ENCODE results near the gene MANSC1.

MANSC1 gene

DNA sequence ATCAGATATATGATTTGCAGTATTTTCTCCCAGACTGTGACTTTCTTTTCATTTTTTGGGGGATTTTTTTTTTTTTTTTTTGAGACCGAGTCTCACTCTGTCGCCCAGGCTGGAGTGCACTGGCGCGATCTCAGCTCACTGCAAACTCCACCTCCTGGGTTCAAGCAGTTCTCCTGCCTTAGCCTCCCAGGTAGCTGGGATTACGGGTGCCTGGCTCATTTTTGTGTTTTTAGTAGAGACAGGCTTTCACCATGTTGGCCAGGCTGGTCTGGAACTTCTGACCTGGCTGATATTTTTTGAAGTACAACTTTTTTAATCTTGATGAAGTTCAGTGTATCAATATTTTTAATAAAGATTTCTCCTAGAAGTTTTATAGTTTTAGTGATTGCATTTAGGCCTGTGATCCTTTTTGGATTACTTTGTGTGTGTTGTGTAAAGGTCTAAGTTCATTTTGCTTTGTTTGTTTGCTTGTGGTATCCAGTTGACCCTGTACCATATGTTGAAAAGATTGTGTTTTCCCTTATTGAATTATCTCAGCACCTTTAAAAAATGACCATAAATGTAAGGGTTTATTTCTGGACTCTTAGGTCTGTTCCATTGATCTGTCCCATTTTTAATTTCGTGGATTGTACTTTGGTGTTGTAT lies 31.0 kb upstream of the MANSC1 start:
- Histone ChIP-seq H3K27ac (ENCODE audit: low read depth, low read length) (no peak overlapping the region), H3K4me3 (ENCODE audit: low read depth, low read length) (no peak overlapping the region), H3K36me3 (ENCODE audit: insufficient read depth, low read length) (no peaks in the 10 kb centered on the region), H3K27me3 (ENCODE audit: insufficient read depth, low read length) (no peaks in the 10 kb centered on the region), H2AFZ (ENCODE audit: low read length, unreplicated experiment) (no peak overlapping the region), H3K79me2 (ENCODE audit: control insufficient read depth, insufficient read depth, low read length, unreplicated experiment) (no peaks in the 10 kb centered on the region), H3K4me1 (ENCODE audit: control insufficient read depth, insufficient read depth, low read length, unreplicated experiment) (no peaks in the 10 kb centered on the region)

GRCh38 chr12:12379831-12380730 lies 30.0 kb upstream of the MANSC1 start:
- Histone ChIP-seq H3K4me1 (ENCODE audit: control insufficient read depth, insufficient read depth, low read length, unreplicated experiment) (no peaks in the 10 kb centered on the region), H3K4me3 (ENCODE audit: low read depth, low read length) (no peak overlapping the region), H2AFZ (ENCODE audit: low read length, unreplicated experiment) (no peak overlapping the region), H3K79me2 (ENCODE audit: control insufficient read depth, insufficient read depth, low read length, unreplicated experiment) (no peaks in the 10 kb centered on the region), H3K27me3 (ENCODE audit: insufficient read depth, low read length) (no peaks in the 10 kb centered on the region), H3K27ac (ENCODE audit: low read depth, low read length) (no peak overlapping the region), H3K36me3 (ENCODE audit: insufficient read depth, low read length) (no peaks in the 10 kb centered on the region)

DNA sequence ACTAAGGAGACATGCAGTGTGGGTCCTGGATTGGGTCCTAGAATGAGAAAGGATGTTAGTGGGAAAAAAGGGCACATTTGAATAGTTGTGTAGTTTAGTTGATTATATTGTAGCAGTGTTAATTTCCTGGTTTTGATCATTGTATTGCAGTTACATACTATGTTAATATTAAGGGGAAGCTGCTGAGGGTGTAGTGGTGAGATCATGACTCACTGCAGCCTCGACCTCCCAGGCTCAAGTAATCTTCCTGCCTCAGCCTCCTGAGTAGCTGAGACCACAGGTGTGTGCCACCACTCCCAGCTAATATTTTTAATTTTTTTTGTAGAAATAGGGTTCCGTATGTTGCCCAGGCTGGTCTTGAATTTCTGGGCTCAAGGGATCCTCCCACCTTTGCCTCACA lies 28.6 kb upstream of the MANSC1 start:
- no peaks in the 10 kb centered on the region for H3K4me1 ChIP-seq (ENCODE audit: control insufficient read depth, insufficient read depth, low read length, unreplicated experiment)
- no peaks in the 10 kb centered on the region for H3K79me2 ChIP-seq (ENCODE audit: control insufficient read depth, insufficient read depth, low read length, unreplicated experiment)
- no peak overlapping the region for H2AFZ ChIP-seq (ENCODE audit: low read length, unreplicated experiment)
- no peak overlapping the region for H3K4me3 ChIP-seq (ENCODE audit: low read depth, low read length)
- H3K27ac ChIP-seq (ENCODE audit: low read depth, low read length): no peak overlapping the region
- H3K27me3 ChIP-seq (ENCODE audit: insufficient read depth, low read length): no peaks in the 10 kb centered on the region
- H3K36me3 ChIP-seq (ENCODE audit: insufficient read depth, low read length): no peaks in the 10 kb centered on the region

- no peaks in the 10 kb centered on the region for H3K79me2 ChIP-seq (ENCODE audit: control insufficient read depth, insufficient read depth, low read length, unreplicated experiment)
- no peaks in the 10 kb centered on the region for H3K36me3 ChIP-seq (ENCODE audit: insufficient read depth, low read length)
- no peaks in the 10 kb centered on the region for H3K4me1 ChIP-seq (ENCODE audit: control insufficient read depth, insufficient read depth, low read length, unreplicated experiment)
- no peak overlapping the region for H2AFZ ChIP-seq (ENCODE audit: low read length, unreplicated experiment)
- no peak overlapping the region for H3K4me3 ChIP-seq (ENCODE audit: low read depth, low read length)
- H3K27me3 ChIP-seq (ENCODE audit: insufficient read depth, low read length): no peaks in the 10 kb centered on the region
- no peak overlapping the region for H3K27ac ChIP-seq (ENCODE audit: low read depth, low read length)
Observed at GRCh38 chr12:12376646-12377448, 26.8 kb upstream of the MANSC1 start.

DNA sequence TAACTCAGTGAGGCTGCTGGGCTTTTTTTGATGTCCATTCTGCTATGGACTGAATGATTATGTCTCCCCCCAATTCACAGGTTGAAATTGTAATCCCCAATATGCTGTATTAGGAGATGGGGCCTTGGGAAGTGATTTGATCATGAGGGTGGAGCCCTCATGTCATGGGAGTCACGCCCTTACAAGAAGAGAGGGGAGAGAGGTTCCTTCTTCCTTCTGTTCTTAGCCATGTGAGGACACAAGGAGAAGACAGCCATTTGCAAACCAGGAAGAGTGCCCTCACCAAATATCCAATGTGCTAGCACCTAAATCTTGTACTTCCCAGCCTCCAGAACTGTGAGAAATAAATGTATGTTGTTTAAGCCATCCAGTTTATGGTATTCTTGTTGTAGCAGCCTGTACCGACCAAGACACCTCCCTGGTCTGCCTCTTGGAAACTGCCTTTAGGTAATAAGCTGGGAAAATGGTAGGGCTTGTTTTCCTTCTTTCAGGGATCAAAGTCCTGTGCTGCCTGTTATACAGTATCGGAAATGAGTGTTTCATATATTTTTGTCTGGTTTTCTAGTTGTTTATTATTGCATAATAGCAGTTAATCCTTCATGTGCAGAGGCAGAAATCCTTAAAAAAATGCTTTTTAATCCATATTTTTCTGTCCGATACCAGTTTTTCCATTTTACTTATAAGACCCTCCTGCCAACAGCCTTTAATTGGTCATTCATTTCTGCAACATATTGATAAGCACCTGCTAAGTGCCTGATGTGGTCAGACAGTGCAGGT lies 23.1 kb upstream of the MANSC1 start:
- no peak overlapping the region for H2AFZ ChIP-seq (ENCODE audit: low read length, unreplicated experiment)
- no peaks in the 10 kb centered on the region for H3K4me1 ChIP-seq (ENCODE audit: control insufficient read depth, insufficient read depth, low read length, unreplicated experiment)
- H3K79me2 ChIP-seq (ENCODE audit: control insufficient read depth, insufficient read depth, low read length, unreplicated experiment): no peaks in the 10 kb centered on the region
- no peaks in the 10 kb centered on the region for H3K27me3 ChIP-seq (ENCODE audit: insufficient read depth, low read length)
- no peak overlapping the region for H3K4me3 ChIP-seq (ENCODE audit: low read depth, low read length)
- no peak overlapping the region for H3K27ac ChIP-seq (ENCODE audit: low read depth, low read length)
- H3K36me3 ChIP-seq (ENCODE audit: insufficient read depth, low read length): no peaks in the 10 kb centered on the region

DNA sequence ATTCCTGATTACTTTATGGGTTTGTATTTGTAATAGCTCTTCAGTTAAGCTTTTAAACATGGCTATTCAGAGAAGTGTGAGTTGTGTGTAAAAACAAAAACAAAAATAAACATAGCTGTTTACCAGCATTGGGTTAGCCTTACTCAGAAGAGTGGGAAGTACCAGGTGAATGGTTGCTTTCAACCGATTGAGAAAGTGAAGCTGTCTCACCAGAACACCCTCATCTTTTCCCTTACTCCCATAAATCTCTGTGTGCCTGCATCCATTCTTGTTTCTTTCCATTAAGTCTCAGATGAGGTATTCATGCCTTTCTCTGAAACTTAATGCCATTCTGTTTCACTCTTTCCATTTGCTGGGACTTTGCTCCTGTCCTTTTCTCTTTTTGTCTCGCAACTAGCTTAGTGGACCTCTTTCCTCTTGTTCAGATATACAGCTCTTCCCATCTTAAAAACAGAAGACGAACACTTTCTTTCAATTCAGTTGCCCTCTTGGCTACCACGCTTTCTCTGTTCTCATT lies 17.5 kb upstream of the MANSC1 start:
- no peaks in the 10 kb centered on the region for H3K27me3 ChIP-seq (ENCODE audit: insufficient read depth, low read length)
- H3K36me3 ChIP-seq (ENCODE audit: insufficient read depth, low read length): 0 out of 2 replicates have a peak, but pooled peaks cover 3% of the 10 kb centered on the region
- no peak overlapping the region for H3K27ac ChIP-seq (ENCODE audit: low read depth, low read length)
- H3K4me1 ChIP-seq (ENCODE audit: control insufficient read depth, insufficient read depth, low read length, unreplicated experiment): no peaks in the 10 kb centered on the region
- no peak overlapping the region for H2AFZ ChIP-seq (ENCODE audit: low read length, unreplicated experiment)
- H3K4me3 ChIP-seq (ENCODE audit: low read depth, low read length): no peak overlapping the region
- no peaks in the 10 kb centered on the region for H3K79me2 ChIP-seq (ENCODE audit: control insufficient read depth, insufficient read depth, low read length, unreplicated experiment)

DNA sequence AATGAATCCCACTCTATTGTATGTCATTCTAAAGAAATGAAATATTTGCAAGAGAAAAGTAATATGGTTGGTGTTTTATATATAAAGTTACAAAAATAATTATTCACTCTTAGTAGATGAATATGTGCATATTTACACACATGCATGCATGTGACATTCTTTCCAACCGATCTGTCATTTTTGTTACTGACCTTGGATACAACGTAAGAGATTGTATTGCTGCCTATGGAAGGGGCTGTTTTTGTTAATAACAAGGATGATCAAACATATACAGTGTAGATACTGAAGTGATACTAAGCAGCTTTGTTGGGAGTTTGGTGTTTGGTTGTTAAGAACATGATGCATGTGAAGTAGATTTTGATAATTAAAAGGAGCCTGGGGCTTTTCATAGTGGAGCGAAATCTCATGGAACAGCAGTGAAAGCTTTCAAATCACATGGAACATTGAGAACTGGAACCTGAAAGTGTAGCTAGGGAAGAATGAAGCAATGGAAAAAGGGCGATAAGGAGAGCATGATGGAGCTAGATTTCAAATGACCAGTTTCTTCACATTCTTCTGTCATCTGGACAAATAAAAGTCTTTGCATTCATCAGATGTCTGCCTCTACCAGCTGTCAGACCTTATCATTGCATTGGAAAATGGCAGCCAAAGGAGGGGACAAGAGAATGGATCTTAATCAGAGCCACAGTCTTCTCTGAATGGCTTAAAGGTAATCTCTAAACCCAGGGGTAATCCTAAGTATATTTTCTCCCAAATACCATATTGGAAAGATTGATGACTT lies 16.8 kb upstream of the MANSC1 start:
- Histone ChIP-seq H3K79me2 (ENCODE audit: control insufficient read depth, insufficient read depth, low read length, unreplicated experiment) (no peaks in the 10 kb centered on the region), H3K4me3 (ENCODE audit: low read depth, low read length) (no peak overlapping the region), H3K4me1 (ENCODE audit: control insufficient read depth, insufficient read depth, low read length, unreplicated experiment) (no peaks in the 10 kb centered on the region), H3K36me3 (ENCODE audit: insufficient read depth, low read length) (0 out of 2 replicates have a peak, but pooled peaks cover 3% of the 10 kb centered on the region), H2AFZ (ENCODE audit: low read length, unreplicated experiment) (no peak overlapping the region), H3K27ac (ENCODE audit: low read depth, low read length) (no peak overlapping the region), H3K27me3 (ENCODE audit: insufficient read depth, low read length) (no peaks in the 10 kb centered on the region)

GRCh38 chr12:12365931-12366431 lies 15.9 kb upstream of the MANSC1 start:
- H3K27ac ChIP-seq (ENCODE audit: low read depth, low read length): no peak overlapping the region

DNA sequence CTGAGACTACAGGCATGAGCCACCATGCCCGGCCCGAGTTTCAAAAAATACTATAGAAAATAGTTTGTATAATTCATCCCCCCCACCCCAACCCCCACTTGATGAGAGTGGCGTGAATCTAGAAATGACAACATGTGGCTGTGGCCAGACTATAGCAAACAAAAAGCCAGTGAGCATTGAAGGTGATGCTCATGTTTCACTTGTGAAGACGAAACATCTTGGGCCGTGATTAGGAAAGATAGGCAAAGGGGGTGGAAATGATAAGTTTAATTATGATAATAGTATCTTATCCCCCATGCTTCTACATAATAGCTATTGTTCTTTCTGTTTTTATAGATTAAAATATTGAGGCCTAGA lies 15.4 kb upstream of the MANSC1 start:
- H3K79me2 ChIP-seq (ENCODE audit: control insufficient read depth, insufficient read depth, low read length, unreplicated experiment): no peaks in the 10 kb centered on the region
- no peak overlapping the region for H3K27ac ChIP-seq (ENCODE audit: low read depth, low read length)
- H3K4me3 ChIP-seq (ENCODE audit: low read depth, low read length): no peak overlapping the region
- H3K4me1 ChIP-seq (ENCODE audit: control insufficient read depth, insufficient read depth, low read length, unreplicated experiment): no peaks in the 10 kb centered on the region
- no peak overlapping the region for H2AFZ ChIP-seq (ENCODE audit: low read length, unreplicated experiment)
- H3K36me3 ChIP-seq (ENCODE audit: insufficient read depth, low read length): 0 out of 2 replicates have a peak, but pooled peaks cover 3% of the 10 kb centered on the region
- no peaks in the 10 kb centered on the region for H3K27me3 ChIP-seq (ENCODE audit: insufficient read depth, low read length)

More at GRCh38 chr12:12365931-12366431, 15.9 kb upstream of the MANSC1 start:
- Histone ChIP-seq H3K4me3 (ENCODE audit: low read depth, low read length) (no peak overlapping the region), H2AFZ (ENCODE audit: low read length, unreplicated experiment) (no peak overlapping the region), H3K36me3 (ENCODE audit: insufficient read depth, low read length) (0 out of 2 replicates have a peak, but pooled peaks cover 3% of the 10 kb centered on the region), H3K27me3 (ENCODE audit: insufficient read depth, low read length) (no peaks in the 10 kb centered on the region), H3K4me1 (ENCODE audit: control insufficient read depth, insufficient read depth, low read length, unreplicated experiment) (no peaks in the 10 kb centered on the region), H3K79me2 (ENCODE audit: control insufficient read depth, insufficient read depth, low read length, unreplicated experiment) (no peaks in the 10 kb centered on the region)
